ENCODE measurements around the gene SLC27A4. TPM values are rescaled to one million over a fixed set of nuclear protein-coding genes. Genes with fewer than 3 reads are reported as not detected.

Gene SLC27A4
- total RNA-seq, 1 experiment from 2014 or later = 17.0 TPM

DNA sequence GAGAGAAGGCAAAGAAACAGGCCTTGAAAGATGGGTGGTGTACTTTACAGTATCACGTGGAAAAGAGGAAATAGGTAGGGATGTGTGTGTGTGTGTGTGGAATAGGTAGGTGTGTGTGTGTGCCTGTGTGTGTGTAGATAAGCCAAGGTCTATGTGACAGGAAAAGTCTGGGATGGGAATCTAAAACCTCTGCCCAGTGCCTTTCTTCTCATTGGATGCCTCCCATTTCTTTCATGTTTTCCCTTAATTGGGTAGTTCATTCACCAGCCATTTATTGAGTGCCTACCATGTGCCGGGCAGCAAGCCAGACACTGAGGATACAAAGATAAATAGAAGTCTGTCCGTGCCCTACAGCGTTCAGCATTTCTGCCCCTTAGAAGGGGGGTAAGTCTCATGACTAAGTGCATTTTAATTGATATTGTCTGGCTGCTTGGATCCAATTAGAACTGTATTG lies 31.9 kb downstream of the SLC27A4 start:
- Histone ChIP-seq H4K91ac (ENCODE audit: insufficient read length, low read depth, low read length) (no peak overlapping the region), H2BK15ac (ENCODE audit: low read depth, low read length) (no peak overlapping the region), H2AK5ac (ENCODE audit: insufficient read length, low read length) (no peak overlapping the region), H3K9me3 (ENCODE audit: control insufficient read depth, low read depth, low read length) (no peaks in the 10 kb centered on the region), H4K5ac (ENCODE audit: insufficient read length, low read depth, low read length) (no peak overlapping the region), H4K20me1 (ENCODE audit: control insufficient read depth, insufficient read depth, insufficient read length) (no peaks in the 10 kb centered on the region), H2AFZ (ENCODE audit: low read length) (no peak overlapping the region), H2BK20ac (ENCODE audit: low read depth, low read length, poor library complexity, severe bottlenecking) (no peak overlapping the region), H3K56ac (ENCODE audit: insufficient read length, low read depth, low read length) (no peak overlapping the region), H4K8ac (replicated peaks; ENCODE audit: insufficient read length, low read depth, low read length) (no peak overlapping the region), H3T11ph (ENCODE audit: low read length) (no peak overlapping the region), H3K79me1 (ENCODE audit: insufficient read depth, low read depth, low read length, poor library complexity, severe bottlenecking) (peaks cover 16% of the 10 kb centered on the region), H2BK5ac (ENCODE audit: insufficient read length, low read length) (no peak overlapping the region), H3K23me2 (ENCODE audit: insufficient read length, low read depth, low read length, poor library complexity, severe bottlenecking) (no peaks in the 10 kb centered on the region), H3K9ac (ENCODE audit: extremely low read depth, insufficient read length, low read length) (peak overlapping the region; percentile 67), H3K27me3 (ENCODE audit: insufficient read depth, low read length) (peaks cover 4% of the 10 kb centered on the region; the same call in 1 of the 2 replicates), H3K27ac (ENCODE audit: insufficient read length, low read depth, low read length) (no peak overlapping the region), H3K4ac (ENCODE audit: low read depth, low read length) (no peak overlapping the region), H3K79me2 (ENCODE audit: insufficient read depth, low read length) (peaks cover 8% of the 10 kb centered on the region; the same call in 1 of the 2 replicates), H2BK120ac (ENCODE audit: low read depth, low read length, poor library complexity, severe bottlenecking) (no peak overlapping the region), H3K18ac (ENCODE audit: insufficient read length, low read depth, low read length) (no peak overlapping the region), H3K4me1 (ENCODE audit: insufficient read depth, low read length) (peaks cover 3% of the 10 kb centered on the region; the same call in 1 of the 2 replicates), H3K23ac (ENCODE audit: insufficient read length, low read depth, low read length) (no peak overlapping the region), H3K14ac (ENCODE audit: insufficient read depth, low read length) (no peak overlapping the region), H3K4me2 (ENCODE audit: insufficient read depth, insufficient read length, low read length) (peak overlapping the region; percentile 99), H2BK12ac (ENCODE audit: insufficient read length, low read depth, low read length) (no peak overlapping the region)
- Mint-ChIP-seq H3K9me3 (peaks cover 0 to 4% of the 10 kb centered on the region in 2 experiments; a peak in 1 of 5 replicates), H3K4me1 (peaks cover 20 to 22% of the 10 kb centered on the region in 2 experiments), H3K4me3 (peak overlapping the region; percentile 95 to 99), H3K27me3 (ENCODE audit: low read depth) (peaks cover 39% of the 10 kb centered on the region), H3K36me3 (ENCODE audit: insufficient read depth in 1 of 3, low read depth in 3 of 3) (peaks cover 0 to 4% (median 0%) of the 10 kb centered on the region in 3 experiments; a peak in 3 of 7 replicates), H3K27ac (no peak overlapping the region; a peak in 1 of 7 replicates)
- WGBS (ENCODE audit: extremely low coverage, insufficient read length, low lambda C conversion rate) = no CpG with 5 or more reads among the region's 4 CpGs
- no peak for DNase-seq
- TF ChIP-seq, protein P1, sequence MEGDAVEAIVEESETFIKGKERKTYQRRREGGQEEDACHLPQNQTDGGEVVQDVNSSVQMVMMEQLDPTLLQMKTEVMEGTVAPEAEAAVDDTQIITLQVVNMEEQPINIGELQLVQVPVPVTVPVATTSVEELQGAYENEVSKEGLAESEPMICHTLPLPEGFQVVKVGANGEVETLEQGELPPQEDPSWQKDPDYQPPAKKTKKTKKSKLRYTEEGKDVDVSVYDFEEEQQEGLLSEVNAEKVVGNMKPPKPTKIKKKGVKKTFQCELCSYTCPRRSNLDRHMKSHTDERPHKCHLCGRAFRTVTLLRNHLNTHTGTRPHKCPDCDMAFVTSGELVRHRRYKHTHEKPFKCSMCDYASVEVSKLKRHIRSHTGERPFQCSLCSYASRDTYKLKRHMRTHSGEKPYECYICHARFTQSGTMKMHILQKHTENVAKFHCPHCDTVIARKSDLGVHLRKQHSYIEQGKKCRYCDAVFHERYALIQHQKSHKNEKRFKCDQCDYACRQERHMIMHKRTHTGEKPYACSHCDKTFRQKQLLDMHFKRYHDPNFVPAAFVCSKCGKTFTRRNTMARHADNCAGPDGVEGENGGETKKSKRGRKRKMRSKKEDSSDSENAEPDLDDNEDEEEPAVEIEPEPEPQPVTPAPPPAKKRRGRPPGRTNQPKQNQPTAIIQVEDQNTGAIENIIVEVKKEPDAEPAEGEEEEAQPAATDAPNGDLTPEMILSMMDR (conservative IDR thresholded peaks at IDR 0.05) = no peak

All from H9 (cell line).